HG03469 (cell line): Measurements from ENCODE around the gene TEAD1.
"Not testable (repeated sequence)": the region's sequence is repeated elsewhere in the genome, so short reads cannot be mapped to it uniquely, and the experiment has no call there.

Experiments
- ATAC-seq: cut with Tn5 transposase; IDR thresholded peaks from one replicate; pipeline ENCODE4 v1.9.1; 2021; ENCODE audit warnings: mild to moderate bottlenecking, moderate library complexity, moderate number of reproducible peaks; ENCODE audit not compliant: unreplicated experiment

The TEAD1 gene

DNA sequence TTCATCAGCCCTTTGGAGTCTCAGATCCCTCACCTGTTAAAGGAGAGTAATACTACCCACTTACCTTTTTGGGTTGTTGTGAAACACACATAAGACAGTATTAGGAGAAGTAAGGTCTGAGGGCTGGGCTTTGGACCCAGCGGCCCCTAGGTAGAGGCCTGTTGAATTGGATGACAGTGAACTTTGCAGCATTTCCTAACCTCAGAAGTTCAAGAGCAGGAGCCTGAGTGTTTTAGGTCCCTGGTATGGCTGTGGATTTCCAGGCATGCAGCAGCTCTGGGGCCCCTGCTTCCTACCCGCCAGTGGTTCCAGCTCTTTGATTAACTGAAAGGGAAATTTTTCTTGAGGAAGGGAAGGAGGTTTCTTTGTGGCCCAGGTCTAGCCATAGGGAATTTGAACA lies 58.9 kb downstream of the TEAD1 start:
- no peak for ATAC-seq

DNA sequence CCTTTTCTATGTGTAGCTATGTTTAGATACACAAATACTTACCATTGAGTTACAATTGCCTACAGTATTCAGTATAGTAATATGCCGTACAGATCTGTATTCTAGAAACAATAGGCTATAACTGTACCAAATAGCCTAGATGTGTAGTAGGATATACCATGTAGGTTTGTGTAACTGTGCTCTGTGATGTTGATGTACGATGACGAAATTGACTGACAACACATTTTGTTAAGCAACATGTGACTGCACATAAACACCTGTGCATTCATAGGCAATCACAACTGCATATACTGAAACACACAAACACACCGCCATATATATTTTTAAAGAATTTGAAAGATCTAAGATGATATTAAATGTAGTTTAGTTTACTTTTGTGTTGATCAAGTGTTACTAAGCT lies 60.4 kb downstream of the TEAD1 start:
- ATAC-seq = no peak

DNA sequence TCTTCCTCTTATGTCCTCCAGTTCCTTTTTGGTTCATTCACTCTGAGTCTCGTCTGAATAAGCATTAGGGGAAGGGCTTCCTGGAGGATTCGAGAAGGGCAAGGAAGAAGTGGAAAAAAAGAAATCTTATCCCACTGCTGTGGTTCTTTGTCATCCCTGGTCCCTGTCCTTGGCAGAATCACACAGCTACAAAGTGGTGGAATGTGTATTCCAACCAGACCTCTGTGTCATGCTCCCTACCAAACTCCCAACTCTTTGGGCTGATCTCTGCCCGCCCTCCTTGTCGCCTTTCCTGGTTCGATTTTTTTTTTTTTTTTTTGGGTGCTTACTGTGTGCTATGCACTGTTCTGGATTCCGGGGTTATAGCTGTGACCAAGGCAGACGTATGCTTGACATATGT lies 61.0 kb downstream of the TEAD1 start:
- ATAC-seq = no peak

DNA sequence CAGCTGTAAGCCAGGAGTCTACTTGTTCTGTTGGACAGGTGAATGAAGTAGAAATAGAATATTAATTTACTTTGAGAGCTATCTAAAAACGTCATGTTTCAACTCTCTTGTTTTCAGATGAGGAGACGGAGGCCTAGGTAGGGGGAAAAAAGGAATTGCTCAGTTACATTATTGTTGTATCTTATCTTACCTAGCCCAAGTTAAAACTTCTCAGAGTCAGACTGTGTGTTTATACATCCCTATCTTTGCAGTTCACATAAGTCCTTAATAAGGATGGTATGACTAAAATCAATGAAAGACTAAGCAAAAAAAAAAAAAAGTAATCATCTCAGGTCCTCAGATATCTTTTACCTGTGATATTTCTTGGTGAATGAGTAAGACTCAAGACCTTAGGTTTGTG lies 62.8 kb downstream of the TEAD1 start:
- no peak for ATAC-seq

DNA sequence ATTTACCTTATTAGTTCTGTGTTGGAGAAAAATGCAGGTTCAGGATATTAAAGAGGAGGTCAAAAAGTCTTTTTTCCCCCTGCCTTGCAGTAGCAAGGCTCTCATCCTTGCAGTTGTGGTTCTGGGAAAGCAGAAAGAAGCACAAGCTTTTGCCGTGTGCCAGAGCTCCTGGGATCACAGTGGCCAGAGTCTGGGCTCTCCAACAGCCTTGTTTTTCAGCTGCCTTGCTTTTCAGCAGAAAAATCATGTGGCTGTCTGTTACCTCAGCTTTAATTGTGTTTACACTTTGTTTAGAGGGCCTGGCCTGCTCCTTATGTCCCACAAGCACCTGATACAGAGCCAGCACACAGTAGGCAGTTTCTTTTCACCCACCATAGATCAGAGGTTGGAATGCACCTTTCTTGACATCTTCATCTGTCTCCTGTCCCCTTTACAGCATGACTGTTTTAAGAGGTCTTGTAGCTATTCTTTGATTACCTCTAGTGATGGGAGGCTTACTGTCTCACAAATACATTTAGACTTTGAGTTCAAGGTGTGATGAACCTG lies 67.5 kb downstream of the TEAD1 start:
- ATAC-seq = no peak

DNA sequence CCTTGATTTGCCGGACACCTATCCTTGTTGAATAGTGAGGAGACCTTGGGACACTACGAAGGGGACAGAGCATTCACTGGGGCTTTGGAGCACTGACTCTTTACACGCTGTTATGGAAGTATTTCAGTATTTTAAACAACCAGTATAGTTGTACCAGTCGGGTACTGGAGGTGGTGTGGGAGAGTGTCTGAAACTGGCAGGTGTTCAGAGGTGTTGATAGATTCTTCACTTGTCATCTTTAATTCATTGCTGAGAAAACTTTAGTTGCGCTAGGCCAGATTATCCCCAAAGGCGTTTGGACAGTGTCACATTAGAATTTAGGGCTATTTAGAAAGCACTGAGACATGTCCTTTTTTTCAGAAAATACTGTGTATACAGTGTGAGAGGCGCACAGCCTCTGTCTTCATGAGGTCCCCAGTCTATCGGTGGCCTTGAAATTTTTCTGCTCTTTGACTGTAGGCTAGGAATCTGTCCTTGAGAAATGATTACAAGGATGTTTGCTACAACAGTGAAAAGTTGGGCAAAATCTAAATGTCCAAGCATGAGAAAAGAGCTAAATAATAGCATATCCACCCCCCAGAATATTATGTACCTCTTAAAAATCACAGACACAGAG lies 69.7 kb downstream of the TEAD1 start:
- ATAC-seq = no peak

DNA sequence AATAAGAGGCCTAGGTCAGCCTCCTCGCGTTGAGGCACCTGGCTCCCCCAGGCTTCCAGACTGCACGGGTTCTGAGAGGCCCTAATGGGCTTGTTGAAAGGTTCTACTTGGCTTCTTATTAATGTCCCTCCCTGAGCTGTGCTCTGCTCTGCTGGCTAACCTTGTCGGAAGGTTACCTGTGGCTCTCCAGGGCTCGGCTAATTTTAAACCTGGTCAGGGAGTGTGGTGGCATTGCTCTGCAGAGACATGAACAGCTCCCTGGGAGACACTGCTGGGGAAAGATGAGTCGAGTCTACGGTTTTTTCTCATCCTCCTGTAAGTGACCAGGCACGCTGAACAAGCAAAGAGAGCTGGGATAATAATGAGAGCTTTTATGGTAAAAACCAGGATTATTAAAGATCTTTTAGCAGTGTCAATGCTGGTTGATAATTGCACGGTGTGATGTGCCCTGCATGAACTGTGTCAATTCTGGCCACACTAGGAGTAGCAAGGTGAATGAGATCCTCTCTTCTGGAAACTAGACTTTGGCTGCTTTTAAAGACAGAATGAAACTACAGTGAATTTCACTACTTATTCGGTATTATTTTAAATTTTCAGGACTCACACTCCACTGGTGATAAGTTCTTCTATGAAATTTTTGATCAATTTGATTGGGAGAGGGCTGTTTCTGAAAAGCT lies 70.7 kb downstream of the TEAD1 start:
- no peak for ATAC-seq

DNA sequence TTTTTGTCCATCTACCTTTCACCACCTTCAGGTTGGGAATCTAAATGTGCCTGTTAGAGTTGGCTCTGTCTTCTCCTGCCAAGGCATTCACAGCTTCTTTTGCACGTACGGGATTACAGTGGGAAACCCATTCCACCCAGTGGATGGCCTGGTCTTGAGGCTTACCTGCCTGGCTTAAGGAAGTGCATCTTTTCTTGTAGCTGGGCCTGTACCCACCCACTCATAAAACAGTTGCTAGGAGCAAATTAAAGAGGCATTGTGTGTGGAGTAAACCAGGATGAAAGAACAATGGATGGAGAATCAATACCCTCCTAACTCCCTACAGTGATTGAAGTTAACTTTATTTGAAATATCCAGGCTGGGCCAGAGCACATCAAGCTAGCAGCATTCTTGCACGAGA lies 71.6 kb downstream of the TEAD1 start:
- ATAC-seq = no peak

DNA sequence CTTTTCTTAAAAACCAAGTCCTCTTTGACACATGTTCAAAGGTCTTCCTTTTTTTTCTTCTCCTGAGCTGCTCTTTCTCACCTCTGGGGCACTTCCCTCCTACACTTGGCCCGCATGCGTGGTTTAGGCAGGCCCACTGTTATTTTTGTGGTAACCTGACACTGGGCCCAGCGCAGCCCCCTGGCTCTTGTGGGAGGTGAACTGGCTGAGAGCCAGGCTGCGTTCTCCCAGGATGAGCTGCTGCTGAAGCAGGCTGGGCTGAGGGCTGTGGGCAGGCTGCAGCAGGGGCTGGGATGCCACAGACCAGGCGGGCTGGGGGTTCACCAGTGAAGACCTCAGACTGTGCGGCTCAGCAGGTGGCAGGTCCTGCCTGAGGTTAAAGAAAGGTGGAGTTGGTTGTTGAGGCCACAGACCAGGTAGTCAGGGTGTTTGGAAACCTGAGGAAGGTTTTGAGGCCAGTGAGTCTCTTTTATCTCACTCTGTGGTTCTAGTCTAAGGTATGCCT lies 72.4 kb downstream of the TEAD1 start:
- no peak for ATAC-seq

DNA sequence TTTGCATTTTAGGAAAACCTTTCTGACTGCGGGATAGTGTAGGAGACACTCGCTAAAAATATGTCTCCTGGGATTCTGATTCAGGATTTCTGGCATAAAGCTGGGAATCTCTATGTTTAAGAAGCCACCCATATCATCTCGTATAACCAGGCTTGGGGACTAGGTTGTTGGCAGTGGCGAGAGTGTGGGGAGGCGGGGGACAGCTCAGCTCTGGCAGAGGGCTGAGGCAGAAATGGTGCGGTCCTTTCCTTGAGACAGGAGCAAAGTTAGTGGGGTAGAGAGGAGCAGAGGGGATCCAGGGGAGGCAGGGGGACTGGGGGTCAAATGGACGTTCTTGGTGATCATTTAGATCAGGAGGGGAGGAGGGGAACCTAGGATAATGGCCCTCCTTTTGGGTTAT lies 74.3 kb downstream of the TEAD1 start:
- no peak for ATAC-seq

DNA sequence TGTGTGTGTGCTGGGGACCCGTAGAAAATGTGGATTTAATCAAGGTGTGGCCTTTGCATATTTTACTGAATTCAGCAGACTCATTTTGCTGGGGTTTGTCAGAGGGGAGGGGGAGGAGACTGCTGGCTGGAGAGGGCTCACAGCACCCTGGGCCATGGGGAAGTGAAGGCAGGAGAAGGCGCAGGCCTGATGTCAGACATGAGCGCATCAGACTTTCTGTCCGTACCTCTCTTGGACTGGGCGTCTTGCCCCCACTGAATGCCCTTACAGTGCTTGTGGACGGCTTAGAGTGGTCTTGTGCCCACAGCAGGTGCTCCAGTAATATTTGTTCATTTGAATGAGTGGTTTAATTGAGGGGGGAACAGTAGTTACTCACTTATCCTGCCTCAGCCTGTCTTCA lies 75.2 kb downstream of the TEAD1 start:
- no peak for ATAC-seq

DNA sequence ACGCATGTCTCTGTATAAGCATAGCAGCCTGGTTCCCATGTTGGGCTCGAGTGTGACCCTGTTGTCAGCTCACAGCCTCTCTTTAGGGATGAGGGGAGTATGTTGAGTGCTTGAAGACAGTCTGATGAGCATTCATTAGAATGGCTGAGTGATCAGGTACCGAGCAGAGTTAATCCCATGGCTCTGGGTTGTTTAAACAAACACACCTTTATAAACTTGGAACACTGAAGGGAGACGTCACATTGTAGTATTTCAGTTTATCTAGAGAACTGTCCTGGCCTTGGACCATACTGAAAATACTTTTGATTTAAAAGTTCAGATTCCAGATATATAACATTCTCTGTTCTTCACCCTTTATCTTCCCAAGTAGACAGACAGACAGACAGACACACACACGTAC lies 76.0 kb downstream of the TEAD1 start:
- ATAC-seq = no peak

DNA sequence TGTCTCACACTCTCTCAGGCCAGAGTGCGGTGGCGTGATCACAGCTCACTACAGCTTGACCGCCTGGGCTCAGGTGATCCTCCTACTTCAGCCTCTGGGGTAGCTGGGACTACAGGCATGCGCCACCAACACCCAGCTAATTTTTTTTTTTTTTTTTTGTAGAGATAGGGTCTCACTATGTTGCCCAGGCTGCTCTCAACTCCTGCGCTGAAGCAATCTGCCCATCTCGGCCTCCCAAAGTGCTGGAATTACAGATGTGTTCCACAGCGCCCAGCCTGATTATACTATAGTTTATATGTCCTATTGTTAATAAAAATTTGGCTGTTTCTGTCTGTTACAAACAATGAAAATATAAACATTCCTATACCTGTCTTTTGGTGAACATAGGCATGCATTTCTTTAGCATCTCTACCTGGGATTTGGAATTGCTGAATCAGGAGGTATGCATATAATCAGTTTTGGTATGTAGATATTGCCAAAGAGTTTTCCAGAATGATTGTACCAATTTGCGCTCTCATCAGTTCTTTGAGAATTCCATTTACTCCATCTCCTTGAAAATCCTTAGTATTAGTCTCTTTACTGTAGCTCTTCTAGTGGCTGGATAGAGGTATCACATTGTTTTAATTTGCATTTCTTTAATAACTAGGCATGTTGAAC lies 78.8 kb downstream of the TEAD1 start:
- ATAC-seq = no peak

DNA sequence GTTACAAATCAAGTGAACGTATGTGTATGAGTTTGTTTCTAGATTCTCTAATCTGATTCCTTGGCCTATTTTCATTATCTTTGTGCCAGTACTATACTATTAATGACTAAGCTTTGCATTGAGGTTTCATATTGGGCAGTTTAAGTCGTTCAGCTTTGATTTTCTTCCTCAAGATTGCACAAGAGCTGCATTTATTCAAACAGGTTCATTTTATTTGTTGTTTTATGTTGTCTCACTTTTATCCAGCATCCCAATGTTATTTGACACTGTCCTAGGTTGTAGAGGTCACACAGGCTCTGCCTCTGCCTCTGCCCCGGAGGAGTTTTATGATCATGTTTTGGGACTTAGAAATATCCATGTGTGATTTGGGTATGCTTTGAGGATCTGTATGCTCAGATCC lies 79.8 kb downstream of the TEAD1 start:
- no peak for ATAC-seq

DNA sequence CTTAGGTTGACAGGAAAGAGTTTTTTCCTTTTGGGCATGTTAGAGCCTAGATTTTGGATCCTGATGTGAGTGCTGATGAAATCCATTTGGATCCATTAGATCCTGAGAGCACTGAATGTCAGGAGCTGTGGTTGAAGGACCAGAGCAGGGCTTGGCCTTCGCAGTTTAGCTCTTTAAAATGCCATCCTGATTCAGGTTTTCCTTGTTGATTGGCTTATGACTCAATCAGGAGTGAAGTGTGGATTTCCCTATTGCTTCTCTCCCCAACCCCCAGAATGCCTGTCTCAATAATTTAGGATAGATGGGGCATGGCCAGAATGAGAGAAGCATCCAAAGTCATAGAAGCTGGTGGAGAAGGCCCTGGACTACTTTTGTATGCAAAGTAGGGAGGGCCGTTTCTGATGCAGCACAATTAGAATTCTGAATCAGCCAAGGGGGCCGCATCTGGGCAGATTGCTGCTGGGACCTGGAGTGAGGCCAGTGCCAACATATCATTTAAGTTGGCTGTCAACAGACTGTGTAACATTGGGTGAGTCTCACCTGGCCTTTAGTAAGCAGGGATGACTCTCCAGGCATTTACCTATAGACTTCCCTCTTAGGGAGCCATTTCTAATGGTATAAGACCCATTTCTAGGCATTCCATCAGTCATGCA lies 80.5 kb downstream of the TEAD1 start:
- no peak for ATAC-seq

DNA sequence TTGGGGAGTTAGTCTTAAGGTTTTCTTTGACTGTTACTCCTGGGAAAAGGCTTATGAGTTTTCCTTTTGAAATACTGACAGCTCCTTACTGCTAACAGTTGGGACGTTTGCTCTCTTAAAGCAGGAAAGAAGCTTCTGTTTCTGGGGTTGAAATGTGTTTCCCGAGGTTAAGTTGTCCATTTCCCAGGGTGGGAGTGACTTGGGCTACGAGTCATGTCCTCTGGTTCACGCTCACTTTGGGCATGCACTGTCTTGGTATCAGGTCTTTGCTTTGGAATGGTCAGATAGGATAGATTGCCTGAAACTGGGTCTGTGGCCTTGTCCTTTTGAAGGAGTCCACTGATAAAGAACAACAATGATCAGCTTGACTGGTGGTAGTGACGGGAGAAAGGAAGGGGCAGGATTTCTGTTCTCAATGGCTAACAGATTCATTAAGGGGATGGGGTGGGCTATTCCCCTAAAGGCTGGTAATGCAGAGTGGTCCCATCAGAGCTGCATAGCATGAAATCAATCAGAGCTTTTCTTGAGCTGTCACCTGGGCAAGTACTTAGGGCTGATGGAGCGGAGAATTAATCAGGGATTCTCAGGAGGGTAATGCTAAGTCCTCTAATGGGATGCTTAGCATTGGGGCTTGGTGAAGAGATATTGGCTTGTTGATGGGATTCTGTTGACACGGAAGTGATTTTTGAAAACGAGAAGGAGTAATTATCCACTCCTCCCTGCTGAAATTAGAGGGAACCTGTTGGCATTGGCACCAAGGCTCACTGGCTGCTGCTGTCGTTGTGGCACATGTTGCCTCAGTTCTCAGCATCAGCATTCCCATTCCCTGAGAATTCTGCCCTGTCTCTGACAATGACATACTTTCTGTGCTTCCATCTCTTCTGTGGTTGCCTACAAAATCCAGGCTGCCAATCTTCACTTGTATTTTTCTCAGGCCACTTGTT lies 81.6 kb downstream of the TEAD1 start:
- no peak for ATAC-seq

DNA sequence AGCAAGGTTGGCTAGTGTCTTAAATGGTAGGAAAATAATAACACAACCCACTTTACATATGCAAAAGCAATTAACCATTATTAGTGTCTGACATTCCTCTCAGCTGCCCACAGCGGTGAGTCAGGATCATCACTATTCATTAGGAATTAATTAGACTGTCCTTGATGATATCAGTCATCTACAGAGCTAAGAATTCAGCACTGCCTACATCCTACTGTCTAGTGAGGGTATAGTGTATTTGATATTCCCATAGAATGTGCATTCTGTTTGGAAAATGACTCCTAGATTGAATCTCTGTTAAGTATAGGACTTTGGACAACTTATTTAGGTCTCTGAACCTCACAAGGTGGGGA lies 82.2 kb downstream of the TEAD1 start:
- no peak for ATAC-seq

DNA sequence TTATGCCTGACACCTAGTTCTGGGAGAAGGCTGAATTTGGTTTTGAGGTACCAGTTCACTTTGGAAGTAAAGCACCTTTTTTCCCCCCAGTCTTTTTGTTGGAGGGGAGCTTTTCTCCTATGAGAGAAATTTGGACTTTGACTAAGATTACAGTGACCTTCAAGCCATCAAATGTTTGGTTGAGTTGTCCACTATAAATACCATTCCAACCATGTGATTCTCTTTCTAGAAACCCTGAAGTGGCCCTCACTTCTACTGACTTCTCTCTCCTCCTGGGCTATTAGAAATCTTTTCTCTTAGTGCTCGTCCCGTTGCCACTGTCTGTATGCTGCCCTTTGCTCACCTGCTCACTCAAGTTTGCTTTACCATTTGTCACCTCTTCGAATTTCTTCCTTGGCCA lies 82.6 kb downstream of the TEAD1 start:
- ATAC-seq = no peak

DNA sequence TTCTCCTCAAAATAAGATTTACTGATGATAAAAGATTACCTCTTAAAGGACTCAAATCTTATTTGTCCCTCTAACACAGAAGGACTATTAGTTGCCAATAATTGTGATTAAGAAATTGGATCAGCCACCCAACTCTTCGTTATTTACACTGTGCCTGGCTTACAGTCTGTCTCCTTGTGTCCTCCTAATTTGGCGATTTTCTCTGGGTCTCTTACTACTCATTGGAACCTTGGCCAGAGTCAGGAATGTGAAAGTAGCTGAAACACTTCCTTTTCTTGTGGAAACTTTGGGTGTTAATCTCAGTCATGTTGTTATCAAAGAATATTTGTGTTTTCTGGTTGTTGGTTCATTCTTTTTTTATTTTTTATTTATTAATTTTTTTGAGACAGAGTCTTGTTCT lies 83.2 kb downstream of the TEAD1 start:
- ATAC-seq = no peak

DNA sequence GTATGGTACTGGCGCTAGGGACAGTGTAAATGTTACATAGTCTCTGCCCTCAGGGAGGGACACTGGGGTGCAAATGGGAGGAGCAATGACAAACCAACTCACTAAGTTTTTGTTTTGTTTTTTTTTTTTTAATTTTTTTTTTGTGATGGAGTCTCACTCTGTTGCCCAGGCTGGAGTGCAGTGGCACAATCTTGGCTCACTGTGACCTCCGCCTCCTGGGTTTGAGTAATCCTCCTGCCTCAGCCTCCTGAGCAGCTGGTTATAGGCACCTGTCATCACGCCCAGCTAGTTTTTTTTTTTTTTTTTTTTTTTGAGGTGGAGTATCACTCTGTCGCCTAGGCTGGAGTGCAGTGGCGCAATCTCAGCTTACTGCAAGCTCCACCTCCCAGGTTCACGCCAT lies 83.9 kb downstream of the TEAD1 start:
- ATAC-seq = not testable (repeated sequence)

DNA sequence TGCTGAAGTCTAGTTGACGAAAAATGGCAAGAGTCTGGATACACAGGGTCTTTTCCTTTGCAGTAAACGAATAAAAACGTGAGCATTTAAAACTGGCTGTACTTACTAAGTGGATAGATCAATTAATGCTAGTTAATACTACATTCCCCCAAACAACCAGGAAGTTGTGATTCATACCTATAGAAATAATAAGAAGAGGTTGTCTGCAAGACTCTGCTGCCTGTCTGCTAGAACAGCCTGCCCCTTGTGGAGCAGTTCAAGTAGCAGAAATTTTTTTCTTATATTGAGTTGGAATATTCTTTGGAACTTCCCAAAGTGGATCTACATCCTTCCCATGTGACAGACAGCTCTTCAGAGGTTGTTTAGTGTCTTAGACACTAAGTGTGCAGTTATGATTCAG lies 86.8 kb downstream of the TEAD1 start:
- ATAC-seq = no peak
